HCT116 (cell line): ENCODE results near the gene SYTL2.
"Not testable (repeated sequence)": the region's sequence is repeated elsewhere in the genome, so short reads cannot be mapped to it uniquely, and the experiment has no call there.

Source experiments
- CEBPB ChIP-seq: IDR thresholded peaks from 2 replicates; pipeline ENCODE4 v1.6.1; 2012; ENCODE audit warnings: low read depth
- CTCF ChIP-seq, 3 experiments: fragments of 200-600 bp in 1 of 3; sonication (generic) in 1 of 3; IDR thresholded peaks in 2 of 3; conservative IDR thresholded peaks in 1 of 3; 2 replicates each; pipeline ENCODE4 v1.5.1; 2012 to 2017; ENCODE audit warnings: low read depth in 2 of 3, low read length in 2 of 3, antibody characterized with exemption in 1 of 3, borderline replicate concordance in 1 of 3, control low read depth in 1 of 3, mild to moderate bottlenecking in 1 of 3, mixed read lengths in 1 of 3, mixed run types in 1 of 3, moderate library complexity in 1 of 3; ENCODE audit not compliant: insufficient read depth in 1 of 3
- EZH2 ChIP-seq: fragments of 200-600 bp; sonication (generic); IDR thresholded peaks from 2 replicates; pipeline ENCODE4 v1.6.1; 2017; ENCODE audit warnings: antibody characterized with exemption, mixed run types
- EZH2phosphoT487 ChIP-seq: fragments of 200-600 bp; IDR thresholded peaks from 2 replicates; pipeline ENCODE4 v1.6.1; 2018; ENCODE audit warnings: antibody characterized with exemption, borderline replicate concordance
- POLR2A ChIP-seq: IDR thresholded peaks from 2 replicates; pipeline ENCODE4 v1.7.0; 2011; ENCODE audit warnings: borderline replicate concordance; ENCODE audit not compliant: insufficient read depth, insufficient read length; ENCODE audit errors: extremely low read depth
- POLR2AphosphoS5 ChIP-seq: IDR thresholded peaks from 2 replicates; pipeline ENCODE4 v1.6.1; 2011; ENCODE audit warnings: mild to moderate bottlenecking, low read depth, low read length, moderate library complexity
- SRF ChIP-seq: IDR thresholded peaks from 2 replicates; pipeline ENCODE4 v1.6.1; 2012; ENCODE audit warnings: low read depth

GRCh38 chr11:85777603-85777972, 33.4 kb downstream of the SYTL2 start:
- not testable (repeated sequence) for TF ChIP-seq CTCF (IDR thresholded peaks at IDR 0.05 in 2 of 3, conservative IDR thresholded peaks at IDR 0.05 in 1 of 3; ENCODE audit: borderline replicate concordance in 1 of 3, insufficient read depth in 1 of 3, low read depth in 2 of 3, low read length in 2 of 3); POLR2AphosphoS5; POLR2A; EZH2; EZH2phosphoT487; SRF; CEBPB
